ENCODE measurements around the gene PRPF6. TPM values are rescaled to one million over a fixed set of nuclear protein-coding genes. Genes with fewer than 3 reads are reported as not detected.

PRPF6 gene
- total and polyA plus RNA-seq, 2 of the 13 experiments (the other 11 are each of a cell fraction or from before 2014, with no cell fraction given): 63.7 to 101 TPM

GRCh38 chr20:64035933-64036345, 55.0 kb downstream of the PRPF6 start, which contains the start of gene C20orf204 (continued):
- TF ChIP-seq, protein P1, sequence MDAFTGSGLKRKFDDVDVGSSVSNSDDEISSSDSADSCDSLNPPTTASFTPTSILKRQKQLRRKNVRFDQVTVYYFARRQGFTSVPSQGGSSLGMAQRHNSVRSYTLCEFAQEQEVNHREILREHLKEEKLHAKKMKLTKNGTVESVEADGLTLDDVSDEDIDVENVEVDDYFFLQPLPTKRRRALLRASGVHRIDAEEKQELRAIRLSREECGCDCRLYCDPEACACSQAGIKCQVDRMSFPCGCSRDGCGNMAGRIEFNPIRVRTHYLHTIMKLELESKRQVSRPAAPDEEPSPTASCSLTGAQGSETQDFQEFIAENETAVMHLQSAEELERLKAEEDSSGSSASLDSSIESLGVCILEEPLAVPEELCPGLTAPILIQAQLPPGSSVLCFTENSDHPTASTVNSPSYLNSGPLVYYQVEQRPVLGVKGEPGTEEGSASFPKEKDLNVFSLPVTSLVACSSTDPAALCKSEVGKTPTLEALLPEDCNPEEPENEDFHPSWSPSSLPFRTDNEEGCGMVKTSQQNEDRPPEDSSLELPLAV (CRISPR knock-in tag; conservative IDR thresholded peaks at IDR 0.05; ENCODE audit: low read depth): no peak
- TF ChIP-seq, protein P2, sequence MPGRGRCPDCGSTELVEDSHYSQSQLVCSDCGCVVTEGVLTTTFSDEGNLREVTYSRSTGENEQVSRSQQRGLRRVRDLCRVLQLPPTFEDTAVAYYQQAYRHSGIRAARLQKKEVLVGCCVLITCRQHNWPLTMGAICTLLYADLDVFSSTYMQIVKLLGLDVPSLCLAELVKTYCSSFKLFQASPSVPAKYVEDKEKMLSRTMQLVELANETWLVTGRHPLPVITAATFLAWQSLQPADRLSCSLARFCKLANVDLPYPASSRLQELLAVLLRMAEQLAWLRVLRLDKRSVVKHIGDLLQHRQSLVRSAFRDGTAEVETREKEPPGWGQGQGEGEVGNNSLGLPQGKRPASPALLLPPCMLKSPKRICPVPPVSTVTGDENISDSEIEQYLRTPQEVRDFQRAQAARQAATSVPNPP (CRISPR knock-in tag; IDR thresholded peaks at IDR 0.05): no peak
- TF ChIP-seq, protein P3, sequence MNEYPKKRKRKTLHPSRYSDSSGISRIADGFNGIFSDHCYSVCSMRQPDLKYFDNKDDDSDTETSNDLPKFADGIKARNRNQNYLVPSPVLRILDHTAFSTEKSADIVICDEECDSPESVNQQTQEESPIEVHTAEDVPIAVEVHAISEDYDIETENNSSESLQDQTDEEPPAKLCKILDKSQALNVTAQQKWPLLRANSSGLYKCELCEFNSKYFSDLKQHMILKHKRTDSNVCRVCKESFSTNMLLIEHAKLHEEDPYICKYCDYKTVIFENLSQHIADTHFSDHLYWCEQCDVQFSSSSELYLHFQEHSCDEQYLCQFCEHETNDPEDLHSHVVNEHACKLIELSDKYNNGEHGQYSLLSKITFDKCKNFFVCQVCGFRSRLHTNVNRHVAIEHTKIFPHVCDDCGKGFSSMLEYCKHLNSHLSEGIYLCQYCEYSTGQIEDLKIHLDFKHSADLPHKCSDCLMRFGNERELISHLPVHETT (CRISPR knock-in tag; conservative IDR thresholded peaks at IDR 0.05): peak; percentile 64; the same call in 1 of the 2 replicates
- no peak for TF ChIP-seq CCAR2 (optimal IDR thresholded peaks at IDR 0.05; ENCODE audit: low read depth, low read length)
- TF ChIP-seq PHB2 (IDR thresholded peaks at IDR 0.05; ENCODE audit: partially characterized antibody): no peak
- TF ChIP-seq, protein P4, sequence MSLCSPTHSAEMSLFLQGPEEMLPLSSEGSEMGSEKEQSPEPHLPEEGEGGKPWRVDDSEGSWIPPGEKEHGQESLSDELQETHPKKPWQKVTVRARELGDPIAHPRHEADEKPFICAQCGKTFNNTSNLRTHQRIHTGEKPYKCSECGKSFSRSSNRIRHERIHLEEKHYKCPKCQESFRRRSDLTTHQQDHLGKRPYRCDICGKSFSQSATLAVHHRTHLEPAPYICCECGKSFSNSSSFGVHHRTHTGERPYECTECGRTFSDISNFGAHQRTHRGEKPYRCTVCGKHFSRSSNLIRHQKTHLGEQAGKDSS (CRISPR knock-in tag; IDR thresholded peaks at IDR 0.05; ENCODE audit: borderline replicate concordance, low read depth): no peak
- TF ChIP-seq, protein P5, sequence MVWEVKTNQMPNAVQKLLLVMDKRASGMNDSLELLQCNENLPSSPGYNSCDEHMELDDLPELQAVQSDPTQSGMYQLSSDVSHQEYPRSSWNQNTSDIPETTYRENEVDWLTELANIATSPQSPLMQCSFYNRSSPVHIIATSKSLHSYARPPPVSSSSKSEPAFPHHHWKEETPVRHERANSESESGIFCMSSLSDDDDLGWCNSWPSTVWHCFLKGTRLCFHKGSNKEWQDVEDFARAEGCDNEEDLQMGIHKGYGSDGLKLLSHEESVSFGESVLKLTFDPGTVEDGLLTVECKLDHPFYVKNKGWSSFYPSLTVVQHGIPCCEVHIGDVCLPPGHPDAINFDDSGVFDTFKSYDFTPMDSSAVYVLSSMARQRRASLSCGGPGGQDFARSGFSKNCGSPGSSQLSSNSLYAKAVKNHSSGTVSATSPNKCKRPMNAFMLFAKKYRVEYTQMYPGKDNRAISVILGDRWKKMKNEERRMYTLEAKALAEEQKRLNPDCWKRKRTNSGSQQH (CRISPR knock-in tag; IDR thresholded peaks at IDR 0.05; ENCODE audit: low read depth): 0 out of 2 replicates have a peak, but pooled peaks have one; percentile 10
- TF ChIP-seq KLF12 (CRISPR knock-in tag; IDR thresholded peaks at IDR 0.05; ENCODE audit: borderline replicate concordance): no peak; the same call in 1 of the 2 replicates
- no peak for TF ChIP-seq MTA3 (CRISPR knock-in tag; IDR thresholded peaks at IDR 0.05)
- no peak for TF ChIP-seq ZSCAN30 (CRISPR knock-in tag; IDR thresholded peaks at IDR 0.05)
- 0 out of 2 replicates have a peak, but pooled peaks have one; percentile 52 for TF ChIP-seq ZNF678 (CRISPR knock-in tag; IDR thresholded peaks at IDR 0.05)
- no peak for TF ChIP-seq ZNF850 (CRISPR knock-in tag; conservative IDR thresholded peaks at IDR 0.05)
- no peak for TF ChIP-seq SMARCC2 (IDR thresholded peaks at IDR 0.05)
- TF ChIP-seq ZNF33A (CRISPR knock-in tag; IDR thresholded peaks at IDR 0.05; ENCODE audit: borderline replicate concordance): no peak
- TF ChIP-seq ZFP1 (CRISPR knock-in tag; IDR thresholded peaks at IDR 0.05): no peak; the same call in 1 of the 2 replicates
- TF ChIP-seq ZNF256 (CRISPR knock-in tag; conservative IDR thresholded peaks at IDR 0.05): no peak; the same call in 1 of the 2 replicates
- TF ChIP-seq, protein P6, sequence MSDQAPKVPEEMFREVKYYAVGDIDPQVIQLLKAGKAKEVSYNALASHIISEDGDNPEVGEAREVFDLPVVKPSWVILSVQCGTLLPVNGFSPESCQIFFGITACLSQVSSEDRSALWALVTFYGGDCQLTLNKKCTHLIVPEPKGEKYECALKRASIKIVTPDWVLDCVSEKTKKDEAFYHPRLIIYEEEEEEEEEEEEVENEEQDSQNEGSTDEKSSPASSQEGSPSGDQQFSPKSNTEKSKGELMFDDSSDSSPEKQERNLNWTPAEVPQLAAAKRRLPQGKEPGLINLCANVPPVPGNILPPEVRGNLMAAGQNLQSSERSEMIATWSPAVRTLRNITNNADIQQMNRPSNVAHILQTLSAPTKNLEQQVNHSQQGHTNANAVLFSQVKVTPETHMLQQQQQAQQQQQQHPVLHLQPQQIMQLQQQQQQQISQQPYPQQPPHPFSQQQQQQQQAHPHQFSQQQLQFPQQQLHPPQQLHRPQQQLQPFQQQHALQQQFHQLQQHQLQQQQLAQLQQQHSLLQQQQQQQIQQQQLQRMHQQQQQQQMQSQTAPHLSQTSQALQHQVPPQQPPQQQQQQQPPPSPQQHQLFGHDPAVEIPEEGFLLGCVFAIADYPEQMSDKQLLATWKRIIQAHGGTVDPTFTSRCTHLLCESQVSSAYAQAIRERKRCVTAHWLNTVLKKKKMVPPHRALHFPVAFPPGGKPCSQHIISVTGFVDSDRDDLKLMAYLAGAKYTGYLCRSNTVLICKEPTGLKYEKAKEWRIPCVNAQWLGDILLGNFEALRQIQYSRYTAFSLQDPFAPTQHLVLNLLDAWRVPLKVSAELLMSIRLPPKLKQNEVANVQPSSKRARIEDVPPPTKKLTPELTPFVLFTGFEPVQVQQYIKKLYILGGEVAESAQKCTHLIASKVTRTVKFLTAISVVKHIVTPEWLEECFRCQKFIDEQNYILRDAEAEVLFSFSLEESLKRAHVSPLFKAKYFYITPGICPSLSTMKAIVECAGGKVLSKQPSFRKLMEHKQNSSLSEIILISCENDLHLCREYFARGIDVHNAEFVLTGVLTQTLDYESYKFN (CRISPR knock-in tag; conservative IDR thresholded peaks at IDR 0.05): peak; percentile 71
- TF ChIP-seq FIP1L1 (IDR thresholded peaks at IDR 0.05; ENCODE audit: borderline replicate concordance, insufficient read depth, low read depth, low read length): no peak
- TF ChIP-seq KDM5A (IDR thresholded peaks at IDR 0.05; ENCODE audit: borderline replicate concordance, low read length): no peak; the same call in 1 of the 2 replicates
- no peak; the same call in 1 of the 2 replicates for TF ChIP-seq DNMT3B (CRISPR knock-in tag; conservative IDR thresholded peaks at IDR 0.05)

Data from HepG2 (cell line).